Loucy (cell line): ENCODE results near the gene TDRD12.

Experiments
- EZH2phosphoT487 ChIP-seq: fragments of 200-600 bp; IDR thresholded peaks from 2 replicates; pipeline ENCODE4 v1.6.1; 2018; ENCODE audit warnings: antibody characterized with exemption, mild to moderate bottlenecking, moderate library complexity, borderline replicate concordance
- TF ChIP-seq, protein P1 (sequence below): fragments of 200-600 bp; sonication (generic); conservative IDR thresholded peaks from 2 replicates; pipeline ENCODE4 v1.5.1; 2014; ENCODE audit warnings: mild to moderate bottlenecking, antibody characterized with exemption, low read length

DNA sequence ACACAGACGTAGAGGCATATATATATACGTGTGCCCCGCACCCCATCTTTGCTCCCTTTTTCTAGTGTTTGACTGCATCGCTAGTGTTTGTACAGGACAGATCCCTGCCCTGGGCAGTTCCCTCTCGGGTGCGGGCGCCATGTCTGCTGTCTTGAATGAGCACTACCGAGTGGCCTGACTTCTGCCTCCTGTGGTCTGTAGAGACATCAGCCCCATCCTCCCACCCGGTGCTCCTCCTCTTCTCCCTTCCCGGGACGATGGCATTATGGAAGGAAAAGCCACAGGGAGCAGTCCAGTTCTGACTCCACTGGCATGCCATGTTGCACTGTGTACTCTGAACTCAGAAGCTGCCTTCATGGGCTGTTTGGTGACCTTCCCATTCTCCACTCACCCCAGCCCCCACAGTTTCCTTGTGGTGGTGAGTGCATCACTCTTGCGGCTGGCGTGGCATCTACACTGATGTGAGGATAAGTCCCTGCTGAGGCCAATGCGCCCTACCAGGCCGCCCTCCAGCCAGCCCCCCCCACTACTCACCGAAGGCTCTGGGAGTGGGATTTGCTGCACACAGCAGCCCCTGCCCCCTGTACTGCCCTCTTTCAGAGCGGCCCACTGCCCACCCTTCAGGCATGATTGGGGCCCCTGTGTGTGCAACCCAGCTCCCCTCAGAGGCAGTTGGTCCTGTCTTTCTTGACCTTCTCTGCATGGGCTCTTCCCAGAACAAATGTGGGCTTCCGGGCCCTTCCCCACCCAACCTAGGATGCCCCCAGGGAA lies 25.2 kb downstream of the TDRD12 start:
- TF ChIP-seq, protein P1, sequence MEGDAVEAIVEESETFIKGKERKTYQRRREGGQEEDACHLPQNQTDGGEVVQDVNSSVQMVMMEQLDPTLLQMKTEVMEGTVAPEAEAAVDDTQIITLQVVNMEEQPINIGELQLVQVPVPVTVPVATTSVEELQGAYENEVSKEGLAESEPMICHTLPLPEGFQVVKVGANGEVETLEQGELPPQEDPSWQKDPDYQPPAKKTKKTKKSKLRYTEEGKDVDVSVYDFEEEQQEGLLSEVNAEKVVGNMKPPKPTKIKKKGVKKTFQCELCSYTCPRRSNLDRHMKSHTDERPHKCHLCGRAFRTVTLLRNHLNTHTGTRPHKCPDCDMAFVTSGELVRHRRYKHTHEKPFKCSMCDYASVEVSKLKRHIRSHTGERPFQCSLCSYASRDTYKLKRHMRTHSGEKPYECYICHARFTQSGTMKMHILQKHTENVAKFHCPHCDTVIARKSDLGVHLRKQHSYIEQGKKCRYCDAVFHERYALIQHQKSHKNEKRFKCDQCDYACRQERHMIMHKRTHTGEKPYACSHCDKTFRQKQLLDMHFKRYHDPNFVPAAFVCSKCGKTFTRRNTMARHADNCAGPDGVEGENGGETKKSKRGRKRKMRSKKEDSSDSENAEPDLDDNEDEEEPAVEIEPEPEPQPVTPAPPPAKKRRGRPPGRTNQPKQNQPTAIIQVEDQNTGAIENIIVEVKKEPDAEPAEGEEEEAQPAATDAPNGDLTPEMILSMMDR, result no peak
- no peak for TF ChIP-seq EZH2phosphoT487
